Retina (tissue), 1 donor: ENCODE results near the gene KCNJ6.

ENCODE experiments used
- DNase-seq: peaks from one replicate; pipeline ENCODE4 v3.0.0-alpha.2; 2016

KCNJ6 gene

DNA sequence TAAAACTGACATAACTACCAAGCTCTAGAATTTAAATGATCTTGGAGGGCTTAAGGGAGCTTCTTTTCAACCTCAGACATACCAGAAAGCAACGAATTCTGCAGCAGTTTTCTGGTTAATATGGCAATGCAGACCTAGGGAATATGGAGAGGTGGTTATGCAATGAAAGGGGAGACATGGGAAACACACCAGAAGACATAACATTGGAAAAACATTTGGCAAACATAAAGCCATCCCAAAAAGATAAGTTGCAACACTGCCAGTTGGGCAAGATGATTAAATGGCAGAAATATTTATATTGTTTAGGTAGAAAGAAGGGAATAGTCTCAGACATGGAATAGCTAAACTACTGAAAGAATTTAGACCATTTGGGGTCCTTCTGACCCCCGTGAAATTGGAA, 104.5 kb downstream of the KCNJ6 start:
- DNase-seq: no peak

DNA sequence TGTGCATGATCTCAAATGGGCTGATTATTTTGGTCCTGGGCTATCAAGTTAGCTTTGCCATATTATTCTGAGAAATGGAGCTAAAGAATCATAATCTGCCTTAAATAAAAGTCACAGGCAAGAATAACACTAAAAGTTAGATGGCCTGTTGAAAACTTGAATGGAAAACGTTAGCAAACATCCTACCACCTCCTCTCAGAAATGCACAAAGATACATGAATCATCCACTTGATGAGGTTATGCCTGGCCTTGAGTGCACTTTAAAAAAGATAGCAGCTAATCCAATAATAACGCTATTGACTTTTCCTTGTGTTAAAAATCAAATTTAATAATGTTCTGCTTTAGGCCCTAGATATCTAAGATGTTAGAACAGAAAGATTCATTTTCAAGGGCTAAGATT, 108.0 kb downstream of the KCNJ6 start:
- no peak for DNase-seq

DNA sequence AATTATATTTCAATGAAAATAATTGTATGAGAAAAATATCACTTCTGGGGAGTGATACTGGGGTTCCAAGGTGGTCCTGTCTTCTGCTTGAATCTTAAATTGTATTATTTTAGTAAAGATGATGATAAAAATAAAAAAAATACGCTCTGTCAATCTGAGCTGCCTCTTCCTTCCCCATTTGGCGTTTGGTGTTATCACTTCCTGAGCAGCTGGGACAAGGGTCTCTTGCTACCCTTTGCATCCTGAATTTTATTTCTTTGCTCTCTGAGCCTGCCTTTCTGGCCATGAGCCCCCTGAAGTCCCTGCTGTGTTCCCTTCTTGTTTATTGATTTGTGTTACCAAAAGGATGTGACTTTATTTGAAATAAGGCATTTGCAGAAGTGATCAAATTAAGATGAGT, 111.0 kb downstream of the KCNJ6 start:
- DNase-seq: no peak

- DNase-seq: no peak
Observed at GRCh38 chr21:37804001-37804400, 112.3 kb downstream of the KCNJ6 start.

DNA sequence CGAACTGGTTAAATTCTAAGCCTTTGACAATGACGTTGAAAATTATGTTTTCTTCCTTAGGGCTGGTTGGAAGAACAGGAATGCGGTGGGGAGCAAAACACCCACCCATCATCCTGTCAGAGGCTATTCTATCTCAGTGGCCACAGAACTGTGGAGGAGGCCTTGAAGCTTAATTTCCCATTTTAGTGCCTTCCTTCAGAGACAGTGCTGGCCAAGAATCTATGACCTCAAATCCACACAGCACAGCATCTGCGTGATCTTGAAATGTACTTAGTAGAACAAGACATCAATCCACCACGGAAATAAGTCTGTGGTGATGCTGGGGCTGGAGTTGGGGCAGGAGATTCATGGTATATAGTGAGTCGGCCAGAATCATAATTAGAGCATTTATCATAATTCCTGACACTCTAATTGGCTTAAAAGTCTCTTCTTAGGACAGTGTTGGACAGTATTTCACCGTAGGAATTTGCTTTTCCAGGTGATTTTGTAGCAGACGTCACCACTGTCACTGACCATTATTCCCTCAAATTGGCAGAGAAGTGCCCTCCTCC, 113.1 kb downstream of the KCNJ6 start:
- DNase-seq: no peak

- no peak for DNase-seq
Observed at GRCh38 chr21:37800456-37801061, 115.7 kb downstream of the KCNJ6 start.

DNA sequence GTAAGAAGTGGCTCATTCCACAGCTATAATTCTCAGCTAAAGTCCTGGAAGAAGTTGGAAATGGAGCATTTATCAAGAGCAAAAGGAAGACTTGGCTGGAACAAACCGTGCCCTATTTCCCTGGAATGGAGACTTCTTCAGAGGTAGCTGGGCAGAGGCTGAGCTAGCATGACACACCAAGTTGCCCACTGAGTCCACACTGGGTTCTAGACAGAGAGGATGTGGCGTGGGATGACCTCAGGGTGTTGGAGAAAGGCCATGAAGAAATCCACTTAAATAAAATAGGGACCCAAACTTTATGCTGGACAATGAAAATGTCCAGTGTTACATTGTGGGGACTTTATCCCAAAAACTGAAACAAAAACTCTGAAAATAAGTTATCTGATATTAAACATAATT, 116.2 kb downstream of the KCNJ6 start:
- no peak for DNase-seq

DNA sequence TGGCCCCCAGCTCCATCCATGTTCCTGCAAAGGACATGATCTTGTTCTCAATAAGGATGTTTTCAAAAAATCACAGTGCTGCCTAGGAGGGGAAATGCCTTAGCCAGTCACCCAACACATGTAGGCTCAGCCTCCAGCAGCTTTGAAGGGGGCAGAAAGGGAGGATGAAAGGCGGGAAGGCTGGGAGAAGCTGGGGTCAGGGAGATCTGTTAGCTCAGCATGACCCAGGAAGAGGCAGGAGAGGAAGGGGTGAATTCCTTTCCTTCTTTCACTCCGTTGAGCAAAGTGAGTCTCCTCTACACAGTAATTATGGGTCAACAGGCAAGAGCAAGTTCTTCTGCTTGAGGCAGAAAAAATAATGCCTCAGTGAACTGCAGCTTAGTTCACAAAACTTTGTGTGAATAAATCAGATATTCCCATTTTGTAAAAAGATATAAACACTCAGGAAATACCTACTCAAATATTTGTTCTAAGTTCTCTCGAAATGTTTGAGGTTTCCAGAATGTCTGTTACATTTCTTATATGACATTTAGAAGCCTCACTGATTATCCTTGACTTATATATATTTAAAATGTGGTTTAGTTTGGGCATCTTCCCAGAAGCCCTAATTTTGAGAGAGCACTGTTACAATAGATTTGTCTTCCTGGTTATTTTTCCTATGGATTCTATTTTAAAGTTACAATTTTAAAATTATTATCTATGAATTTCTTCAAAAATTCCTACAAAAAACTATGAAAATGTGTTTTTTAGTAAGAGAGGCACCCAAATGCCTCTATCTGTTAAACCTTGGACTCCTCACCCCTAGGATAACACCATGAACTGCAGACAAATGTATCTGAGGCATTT, 116.8 kb downstream of the KCNJ6 start:
- DNase-seq: no peak

- no peak for DNase-seq
Observed at GRCh38 chr21:37797403-37797802, 118.9 kb downstream of the KCNJ6 start.

DNA sequence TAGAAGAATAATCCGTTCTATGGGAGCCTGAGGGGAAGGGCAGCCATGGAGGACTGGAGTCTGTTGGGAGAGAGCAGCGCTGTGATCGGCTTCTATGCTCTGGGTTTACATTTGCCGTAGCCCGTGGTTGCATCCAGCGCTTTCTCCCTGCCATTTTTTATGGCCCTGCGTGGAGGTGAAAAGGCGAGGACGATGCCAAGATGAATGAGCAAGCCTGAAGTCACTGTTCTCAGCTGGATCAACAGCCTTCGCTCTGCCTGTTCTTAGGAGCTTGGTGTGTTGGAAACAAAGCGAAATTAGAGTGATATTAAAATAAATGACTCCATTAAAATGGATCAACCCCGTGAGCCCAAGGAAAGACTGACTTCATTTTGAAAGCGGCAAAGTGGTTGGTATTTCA, 120.2 kb downstream of the KCNJ6 start:
- DNase-seq: no peak

GRCh38 chr21:37793660-37794059, 122.6 kb downstream of the KCNJ6 start:
- DNase-seq: no peak

GRCh38 chr21:37792046-37792445, 124.2 kb downstream of the KCNJ6 start:
- DNase-seq: no peak

DNA sequence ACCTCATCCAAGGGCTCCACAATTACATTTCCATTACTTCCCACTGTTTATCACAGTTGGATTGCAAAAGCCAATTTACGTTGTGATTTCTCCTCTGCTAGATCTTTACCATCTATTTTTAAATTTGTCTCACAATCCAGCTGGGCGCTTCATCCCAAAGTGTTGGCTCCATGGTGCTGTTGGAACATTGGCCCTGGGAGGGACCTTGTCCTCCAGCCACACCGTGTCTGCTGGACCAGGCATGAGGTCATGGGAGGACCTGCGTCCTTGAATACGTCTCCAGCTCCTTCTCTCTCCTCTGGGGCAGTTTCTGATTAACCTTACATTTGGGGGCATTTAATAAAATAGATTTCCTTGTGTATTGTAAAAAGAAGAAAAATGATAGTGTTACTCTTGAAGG, 125.4 kb downstream of the KCNJ6 start:
- DNase-seq: no peak

- no peak for DNase-seq
Observed at GRCh38 chr21:37788503-37788902, 127.8 kb downstream of the KCNJ6 start.

DNA sequence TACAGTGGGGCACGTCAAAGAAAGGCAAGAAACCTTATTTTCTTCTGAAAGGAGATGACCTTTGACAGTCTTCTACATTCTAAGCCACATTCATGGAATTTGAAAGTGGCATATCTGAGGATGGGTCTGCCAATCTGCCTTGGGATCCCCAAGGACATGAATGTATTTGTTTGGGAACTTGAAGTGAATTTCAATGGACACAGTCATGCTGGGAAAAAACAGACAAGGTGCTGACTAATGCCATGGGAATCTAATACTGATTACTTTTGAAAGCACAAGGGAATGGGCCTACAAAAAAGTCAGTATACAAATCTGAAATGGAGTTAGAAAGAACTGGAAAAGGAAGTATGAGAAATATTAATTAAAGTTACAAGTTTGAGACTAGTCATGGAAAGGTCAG, 128.8 kb downstream of the KCNJ6 start:
- DNase-seq: no peak

GRCh38 chr21:37784591-37785318, 131.5 kb downstream of the KCNJ6 start:
- DNase-seq: no peak

DNA sequence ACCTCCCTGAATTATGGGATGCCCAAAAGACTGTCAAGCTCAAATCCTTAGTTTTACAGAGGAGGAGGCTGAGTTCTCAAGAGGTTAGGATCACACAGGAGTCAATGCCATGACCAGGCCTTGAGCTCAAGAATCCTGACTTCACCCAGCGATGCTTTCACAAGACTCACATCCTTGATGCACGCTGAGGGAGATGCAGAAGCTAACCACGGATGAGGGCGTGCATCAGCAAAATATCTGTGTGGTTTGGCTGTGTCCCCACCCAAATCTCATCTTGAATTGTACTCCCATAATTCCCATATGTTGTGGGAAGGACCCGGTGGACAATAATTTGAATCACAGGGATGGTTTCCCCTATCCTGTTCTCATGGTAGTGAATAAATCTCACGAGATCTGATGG, 133.2 kb downstream of the KCNJ6 start:
- DNase-seq: no peak

DNA sequence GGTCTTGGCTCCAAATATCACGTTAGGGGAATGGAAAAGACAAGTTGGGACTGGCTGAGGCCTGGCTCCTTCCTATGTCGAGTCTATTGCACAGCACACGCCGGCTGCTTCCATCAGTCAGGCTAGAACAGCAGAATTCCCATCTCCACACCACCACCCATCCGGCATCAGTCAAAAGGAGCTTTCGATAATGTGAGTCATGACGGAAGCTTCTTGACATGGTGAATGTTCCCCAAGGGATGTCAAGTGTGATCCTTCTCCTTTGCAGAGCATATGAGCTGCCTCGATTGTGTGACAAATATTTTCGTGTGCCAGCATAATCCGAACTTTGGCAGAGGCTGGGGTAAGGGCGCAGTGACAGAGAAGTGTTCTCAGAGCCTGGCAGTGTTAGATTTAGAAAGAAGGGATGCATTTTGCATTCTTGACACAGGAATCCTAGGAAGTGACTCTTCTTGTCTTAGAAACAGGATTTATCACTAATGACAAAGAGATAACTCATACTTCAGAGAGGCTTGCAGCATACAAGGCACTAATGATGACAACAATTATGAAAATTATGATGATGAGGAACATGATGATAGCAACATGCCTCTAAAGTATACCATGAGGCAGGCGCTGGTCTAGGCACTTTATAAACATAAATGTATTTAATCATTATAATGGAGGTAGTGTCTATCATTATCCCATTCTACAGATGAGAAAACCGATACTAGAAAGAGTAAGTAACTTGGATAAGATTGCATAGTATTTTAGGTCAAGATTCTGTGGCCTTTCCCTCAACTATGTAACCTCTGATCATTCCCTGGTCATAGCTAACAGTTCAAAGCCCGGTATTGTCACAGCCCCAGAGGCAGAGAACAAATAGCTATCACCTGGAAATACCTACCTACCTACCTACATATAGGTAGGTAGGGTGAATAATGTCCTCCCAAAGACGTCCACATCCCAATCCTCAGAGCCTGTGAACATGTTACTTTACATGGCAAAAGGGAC, 135.0 kb downstream of the KCNJ6 start:
- DNase-seq: no peak

- DNase-seq: no peak
Observed at GRCh38 chr21:37771181-37771580, 145.1 kb downstream of the KCNJ6 start.

GRCh38 chr21:37770461-37770860, 145.8 kb downstream of the KCNJ6 start:
- no peak for DNase-seq

DNA sequence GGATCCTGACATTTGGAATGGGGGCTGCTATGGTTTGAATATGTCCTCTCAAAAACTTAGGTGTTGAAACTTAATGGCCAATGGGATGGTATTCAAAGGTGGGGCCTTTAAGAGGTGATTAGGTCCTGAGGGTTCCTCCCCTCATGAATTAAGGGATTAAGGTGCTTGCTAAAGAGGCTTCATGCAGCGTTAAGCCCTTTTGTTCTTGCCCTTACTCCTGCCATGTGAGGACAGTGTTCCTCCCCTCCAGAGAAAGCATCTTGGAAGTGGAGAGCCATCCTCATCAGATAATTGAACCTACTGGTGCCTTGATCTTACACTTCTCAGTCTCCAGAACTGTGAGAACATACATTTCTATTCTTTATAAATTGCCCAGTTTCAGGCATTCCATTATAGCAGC, 146.6 kb downstream of the KCNJ6 start:
- no peak for DNase-seq

DNA sequence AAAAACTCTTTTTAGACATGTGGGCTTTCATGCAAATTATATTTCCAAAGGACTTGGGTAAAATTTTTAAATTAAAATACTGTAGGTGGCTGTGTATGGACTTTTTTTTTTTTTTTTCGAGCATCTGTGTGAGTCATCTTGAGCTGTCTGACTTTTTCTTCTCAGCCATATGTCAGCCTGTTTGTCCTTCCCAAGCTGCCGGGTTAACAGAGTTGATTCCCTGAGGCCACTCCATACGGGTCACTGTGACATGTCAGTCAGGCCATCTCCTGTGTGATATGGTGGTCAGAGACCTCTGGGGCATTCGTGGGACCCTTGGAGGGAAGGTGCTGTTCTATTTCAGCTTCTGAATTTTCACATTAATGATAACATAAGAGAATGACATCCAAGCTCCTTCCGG, 148.3 kb downstream of the KCNJ6 start:
- DNase-seq: no peak
